IPS-11a (cell line): ENCODE measurements around the gene ROBO1.
A peak's percentile ranks its signal among the peaks of the same experiment; 100 is the strongest.
"Not testable (repeated sequence)": the region's sequence is repeated elsewhere in the genome, so short reads cannot be mapped to it uniquely, and the experiment has no call there.

ENCODE experiments used
- H3K4me3 ChIP-seq: one replicate; pipeline ENCODE4 v1.5.1; 2013; ENCODE audit warnings: low read depth, low read length, control low read depth

The ROBO1 gene

GRCh38 chr3:79767905-79768267 lies at the start of gene ROBO1:
Gene ROBO1 (minus strand): TSS chr3:79767998.
- peak within 1 kb of the TSS; percentile 37 for H3K4me3 ChIP-seq

DNA sequence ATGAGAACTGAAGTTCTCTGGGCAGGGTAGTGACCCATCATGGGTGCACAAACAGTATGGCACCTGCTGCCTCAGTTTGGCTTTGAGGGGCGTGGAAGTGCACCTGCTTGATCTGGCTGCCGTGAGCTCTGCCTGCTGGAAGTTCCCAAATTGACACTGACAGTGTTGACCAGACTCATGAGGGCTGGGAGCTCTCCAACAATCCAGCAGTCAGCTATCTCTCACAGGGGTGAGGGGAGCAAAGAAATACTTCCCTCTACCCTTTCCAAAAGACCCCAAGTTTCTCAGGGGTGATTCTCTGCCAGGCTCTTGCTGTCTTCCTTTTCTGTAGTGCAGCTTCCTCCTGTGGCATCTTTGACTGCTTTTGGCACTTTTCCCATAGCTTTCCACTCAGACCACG lies 49.4 kb upstream of the ROBO1 start:
- H3K4me3 ChIP-seq: no peak overlapping the region

DNA sequence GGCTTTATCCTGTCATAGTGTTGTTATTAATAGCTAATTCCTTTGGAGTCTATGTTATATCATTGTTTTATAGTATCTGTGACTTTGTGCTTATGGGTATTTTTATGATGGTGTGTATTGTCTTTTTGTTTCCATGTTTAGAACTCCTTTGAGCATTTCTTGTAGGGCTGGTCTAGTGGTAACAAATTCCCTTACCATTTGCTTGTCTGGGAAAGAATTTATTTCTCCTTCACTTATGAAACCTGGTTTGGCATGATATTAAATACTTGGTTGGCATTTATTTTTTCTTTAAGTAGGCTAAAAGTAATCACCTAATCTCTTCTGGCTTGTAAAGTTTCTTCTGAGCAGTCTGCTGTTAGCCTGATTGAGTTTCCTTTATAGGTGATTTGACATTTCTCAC lies 47.7 kb upstream of the ROBO1 start:
- no peak overlapping the region for H3K4me3 ChIP-seq

DNA sequence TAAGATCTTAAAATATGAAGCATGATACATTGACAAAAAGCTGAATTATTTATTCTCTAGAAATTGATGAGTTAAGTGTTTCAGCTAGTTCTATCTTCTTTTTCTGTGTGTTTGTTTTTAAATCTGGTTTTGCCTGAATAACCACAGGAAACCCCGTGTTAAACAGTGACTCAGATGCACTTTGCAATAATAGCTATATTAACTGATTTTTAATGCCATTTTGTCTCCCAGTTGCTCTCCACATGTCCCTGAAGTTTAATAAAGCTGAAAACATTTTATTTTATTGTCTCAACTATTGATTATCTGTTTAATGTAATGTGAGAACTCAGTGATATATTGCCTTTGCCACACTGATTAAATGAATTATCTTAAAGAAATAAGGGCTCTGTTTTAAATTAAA lies 42.8 kb upstream of the ROBO1 start:
- H3K4me3 ChIP-seq: no peak overlapping the region

GRCh38 chr3:79810092-79810491 lies 42.3 kb upstream of the ROBO1 start:
- no peak overlapping the region for H3K4me3 ChIP-seq

DNA sequence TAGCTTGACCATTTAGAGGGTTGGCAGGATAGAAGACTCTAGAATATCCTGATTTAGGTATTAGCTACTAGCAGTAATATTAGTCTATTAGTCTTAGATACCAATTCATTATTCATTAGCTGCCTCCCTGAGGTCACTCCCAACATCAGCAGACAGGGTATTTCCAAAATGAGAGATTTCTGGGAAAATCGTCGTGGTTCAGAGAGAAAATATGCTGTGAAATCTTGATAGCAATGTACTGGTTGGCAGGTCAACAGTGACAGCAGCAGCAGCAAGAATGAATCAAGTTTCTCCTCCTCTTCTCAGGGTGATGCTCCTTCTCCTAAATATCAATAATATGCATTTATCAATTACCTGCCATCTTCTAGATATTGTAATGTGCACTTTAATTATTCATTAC lies 41.3 kb upstream of the ROBO1 start:
- no peak overlapping the region for H3K4me3 ChIP-seq

DNA sequence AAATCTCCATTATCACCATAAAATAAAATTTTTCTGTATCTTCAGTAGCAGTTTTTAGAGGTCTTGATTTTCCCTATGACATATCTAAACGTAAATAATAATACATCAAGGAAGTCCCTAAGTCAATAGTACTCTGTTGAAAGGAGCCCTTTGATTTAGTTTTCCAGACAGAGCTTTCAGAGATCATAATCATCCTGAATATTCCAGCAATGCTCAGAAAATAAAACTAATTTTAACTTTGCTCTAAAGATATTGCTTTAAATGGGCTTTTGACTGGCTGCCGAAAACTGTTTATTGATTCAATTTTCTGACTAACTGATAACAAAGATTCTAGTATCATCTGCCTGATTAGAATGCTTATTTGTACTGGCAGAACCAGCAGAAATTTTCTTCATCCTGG lies 40.7 kb upstream of the ROBO1 start:
- H3K4me3 ChIP-seq: no peak overlapping the region

DNA sequence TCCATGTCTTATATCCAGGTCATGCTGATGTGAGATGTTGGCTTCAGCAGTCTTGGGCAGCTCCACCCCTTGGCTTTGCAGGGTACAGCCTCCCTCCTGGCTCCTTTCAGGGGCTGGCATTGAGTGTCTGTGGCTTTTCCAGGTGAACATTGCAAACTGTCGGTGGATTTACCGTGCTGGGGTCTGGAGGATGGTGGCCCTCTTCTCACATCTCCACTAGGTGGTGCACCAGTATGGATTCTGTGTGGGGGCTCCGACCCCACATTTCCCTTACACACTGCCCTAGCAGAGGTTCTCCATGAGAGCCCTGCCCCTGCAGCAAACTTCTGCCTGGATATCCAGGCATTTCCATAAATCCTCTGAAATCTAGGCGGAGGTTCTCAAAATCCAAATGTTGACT lies 22.4 kb upstream of the ROBO1 start:
- not testable (repeated sequence) for H3K4me3 ChIP-seq

GRCh38 chr3:79773291-79773690 lies 5.5 kb upstream of the ROBO1 start:
- no peak overlapping the region for H3K4me3 ChIP-seq

GRCh38 chr3:79769229-79769628 lies 1.4 kb upstream of the ROBO1 start:
- H3K4me3 ChIP-seq: no peak overlapping the region

GRCh38 chr3:79767194-79767904 lies 449 bp downstream of the ROBO1 start:
- H3K4me3 ChIP-seq: peak overlapping the region; percentile 2

- peak overlapping the region; percentile 37 for H3K4me3 ChIP-seq
Measured at GRCh38 chr3:79766496-79767193, 1.2 kb downstream of the ROBO1 start.

DNA sequence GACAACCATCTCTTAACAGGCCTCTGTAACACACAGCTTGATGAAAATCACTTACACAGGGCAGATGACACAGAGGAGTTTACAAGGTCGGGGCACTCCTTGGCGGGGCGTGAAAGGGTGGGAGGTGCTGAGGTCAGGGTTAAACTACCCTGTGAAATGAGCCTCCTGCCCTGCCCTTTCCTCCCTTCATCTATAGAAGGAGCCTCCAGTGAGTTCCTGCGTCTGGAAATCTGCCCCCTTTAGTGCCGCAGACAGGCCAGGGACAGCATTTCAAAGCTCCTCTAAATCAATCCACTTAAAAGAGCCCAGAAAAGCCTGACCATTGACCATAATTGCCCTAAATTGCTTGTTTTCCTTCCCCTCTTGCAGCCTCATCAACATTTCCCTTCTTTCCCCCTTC lies 1.9 kb downstream of the ROBO1 start:
- H3K4me3 ChIP-seq: peak overlapping the region; percentile 37

GRCh38 chr3:79761441-79761840 lies 6.4 kb downstream of the ROBO1 start:
- H3K4me3 ChIP-seq: no peak overlapping the region

GRCh38 chr3:79751703-79752102 lies 16.1 kb downstream of the ROBO1 start:
- H3K4me3 ChIP-seq: no peak overlapping the region

GRCh38 chr3:79737530-79737929 lies 30.3 kb downstream of the ROBO1 start:
- H3K4me3 ChIP-seq: no peak overlapping the region

- no peak overlapping the region for H3K4me3 ChIP-seq
Measured at GRCh38 chr3:79729096-79729495, 38.7 kb downstream of the ROBO1 start.

DNA sequence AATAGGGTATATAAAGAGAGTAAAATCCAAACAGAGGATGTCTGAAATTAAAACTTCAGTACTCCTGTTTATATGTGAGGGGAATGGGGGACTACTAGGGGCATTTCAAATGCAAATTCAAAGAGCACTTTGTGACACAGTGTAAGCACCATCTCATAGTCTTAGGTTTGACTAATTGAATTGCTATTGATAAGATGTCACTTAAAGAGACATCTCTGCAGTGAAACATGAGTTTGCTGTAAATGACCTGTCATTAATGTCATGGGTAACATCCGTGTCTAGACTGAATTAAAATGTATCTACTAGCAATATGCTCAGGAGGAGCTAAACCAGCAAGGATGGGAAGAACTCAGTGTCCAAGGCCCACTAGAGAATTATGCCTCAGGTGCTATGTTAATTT lies 41.0 kb downstream of the ROBO1 start:
- no peak overlapping the region for H3K4me3 ChIP-seq

DNA sequence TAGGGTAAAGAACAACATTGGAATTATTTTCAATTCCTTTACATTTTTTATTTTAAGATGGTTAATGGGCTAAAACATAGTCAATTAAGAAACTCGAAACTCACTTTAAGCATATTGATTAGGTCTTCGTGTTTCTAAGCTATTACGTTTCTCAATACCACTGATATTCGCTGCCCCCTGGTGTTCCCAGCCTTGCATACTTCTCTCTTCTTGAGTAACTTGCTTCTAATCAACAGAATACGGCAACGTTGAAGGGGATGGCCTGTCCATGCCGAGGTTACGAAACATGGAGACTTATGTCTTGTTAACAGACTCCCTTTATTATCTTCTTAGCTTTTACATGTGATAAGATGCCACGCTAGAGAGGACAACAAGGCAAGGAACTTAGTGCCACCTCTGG lies 43.6 kb downstream of the ROBO1 start:
- no peak overlapping the region for H3K4me3 ChIP-seq

- H3K4me3 ChIP-seq: no peak overlapping the region
Measured at GRCh38 chr3:79690072-79690471, 77.7 kb downstream of the ROBO1 start.

- no peak overlapping the region for H3K4me3 ChIP-seq
Measured at GRCh38 chr3:79685108-79685507, 82.7 kb downstream of the ROBO1 start.

DNA sequence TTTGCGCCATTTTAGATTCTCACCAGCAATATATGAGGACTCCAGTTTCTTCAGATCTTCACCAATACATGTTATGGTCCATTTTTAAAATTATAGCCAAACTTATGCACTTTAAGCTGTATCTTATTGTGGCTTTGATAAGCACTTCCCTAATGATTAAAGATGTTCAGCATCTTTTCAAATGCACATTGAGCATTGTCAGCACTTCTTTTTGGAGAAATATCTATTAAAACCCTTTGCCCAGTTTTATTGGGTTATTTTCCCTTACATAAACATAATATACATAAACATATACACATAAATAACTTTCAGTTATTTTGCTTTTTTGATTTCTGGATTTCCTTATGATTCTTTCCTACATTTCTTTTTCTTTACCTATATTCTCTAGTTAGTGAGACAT lies 83.8 kb downstream of the ROBO1 start:
- no peak overlapping the region for H3K4me3 ChIP-seq

DNA sequence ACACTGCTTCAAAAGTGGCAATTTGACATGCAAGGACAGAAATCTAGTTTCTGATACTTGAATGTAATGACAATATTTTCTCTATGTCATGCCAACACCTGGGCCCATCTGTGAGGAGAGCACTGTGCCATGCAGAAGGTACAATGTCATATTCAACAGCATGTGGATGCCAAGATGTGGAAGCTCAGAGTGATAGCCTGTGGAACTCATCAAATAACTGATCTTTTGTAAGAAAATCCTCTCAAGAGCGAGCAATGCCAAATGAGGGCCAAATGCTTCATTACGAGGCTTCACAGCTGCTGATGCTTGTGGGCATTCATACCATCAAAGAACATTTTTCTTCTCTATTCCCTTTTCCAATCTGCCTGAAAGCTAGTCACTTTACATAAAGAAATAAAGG lies 95.1 kb downstream of the ROBO1 start:
- H3K4me3 ChIP-seq: no peak overlapping the region
